Activated CD8-positive, alpha-beta memory T cell treated with anti-CD3 and anti-CD28 coated beads for 4 hours (primary cell): ENCODE measurements around the gene ZNF143.
"Not testable (repeated sequence)": the region's sequence is repeated elsewhere in the genome, so short reads cannot be mapped to it uniquely, and the experiment has no call there.

Source experiments
- DNase-seq, 2 donors: peaks; one replicate each; pipeline ENCODE4 v3.0.0-alpha.2; 2020; ENCODE audit warnings: low read depth in 2 of 2

ZNF143 gene

DNA sequence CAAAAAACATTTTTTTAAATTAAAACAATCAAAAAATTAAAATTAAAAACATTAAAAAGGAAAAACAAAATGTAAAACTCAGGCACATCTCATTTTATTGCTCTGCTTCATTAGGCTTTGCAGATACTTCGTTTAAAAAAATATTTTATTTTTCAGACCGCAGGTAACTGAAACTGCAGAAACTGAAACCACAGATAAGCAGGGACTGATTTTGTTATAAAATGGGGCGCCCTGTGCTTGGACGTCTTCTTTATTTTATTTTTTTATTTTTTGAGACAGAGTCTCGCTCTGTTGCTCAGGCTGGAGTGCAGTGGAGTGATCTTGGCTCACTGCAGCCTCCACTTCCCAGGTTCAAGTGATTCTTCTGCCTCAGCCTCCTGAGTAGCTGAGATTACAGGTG, 88.4 kb downstream of the ZNF143 start:
- not testable (repeated sequence) for DNase-seq

DNA sequence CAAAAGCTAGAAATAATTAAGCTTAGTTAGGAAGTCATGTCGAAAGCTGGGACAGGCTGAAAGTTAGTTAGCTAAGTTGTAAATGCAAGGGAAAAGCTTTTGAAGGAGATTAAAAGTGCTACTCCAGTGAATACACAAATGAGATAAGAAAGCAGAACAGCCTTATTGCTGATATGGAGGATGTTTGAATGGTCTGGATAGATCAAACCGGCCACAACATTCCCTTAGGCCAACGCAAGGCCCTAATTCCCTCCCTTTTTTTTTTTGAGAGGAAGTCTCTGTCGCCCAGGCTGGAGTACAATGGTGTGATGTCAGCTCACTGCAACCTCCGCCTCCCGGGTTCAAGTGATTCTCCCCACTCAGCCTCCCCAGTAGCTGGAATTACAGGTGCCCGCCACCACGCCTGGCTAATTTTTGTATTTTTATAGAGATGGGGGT, 89.4 kb downstream of the ZNF143 start:
- no peak for DNase-seq

DNA sequence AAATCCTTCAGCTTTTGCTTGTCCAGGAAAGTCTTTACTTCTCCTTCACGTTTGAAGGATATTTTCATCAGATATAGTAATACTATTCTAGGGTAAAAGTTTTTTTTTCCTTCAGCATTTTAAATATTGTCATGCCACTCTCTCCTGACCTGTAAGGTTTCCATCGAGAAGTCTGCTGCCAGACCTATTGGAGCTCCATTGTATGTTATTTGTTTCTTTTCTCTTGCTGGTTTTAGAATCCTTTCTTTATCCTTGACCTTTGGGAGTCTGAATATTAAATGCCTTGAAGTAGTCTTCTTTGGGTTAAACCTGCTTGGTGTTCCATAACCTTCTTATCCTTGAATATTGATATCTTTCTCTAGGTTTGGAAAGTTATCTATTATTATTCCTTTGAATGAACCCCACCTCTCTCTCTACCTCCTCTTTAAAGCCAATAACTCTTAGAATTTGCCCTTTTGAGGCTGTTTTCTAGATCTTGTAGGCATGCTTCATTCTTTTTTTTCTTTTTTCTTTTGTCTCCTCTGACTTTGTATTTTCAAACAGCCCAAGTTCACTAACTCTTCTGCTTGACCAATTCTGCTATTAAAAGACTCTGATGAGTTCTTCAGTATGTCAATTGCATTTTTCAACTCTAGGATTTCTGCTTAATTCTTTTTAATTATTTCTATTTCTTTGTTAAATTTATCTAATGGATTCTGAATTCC, 100.6 kb downstream of the ZNF143 start:
- no peak for DNase-seq

DNA sequence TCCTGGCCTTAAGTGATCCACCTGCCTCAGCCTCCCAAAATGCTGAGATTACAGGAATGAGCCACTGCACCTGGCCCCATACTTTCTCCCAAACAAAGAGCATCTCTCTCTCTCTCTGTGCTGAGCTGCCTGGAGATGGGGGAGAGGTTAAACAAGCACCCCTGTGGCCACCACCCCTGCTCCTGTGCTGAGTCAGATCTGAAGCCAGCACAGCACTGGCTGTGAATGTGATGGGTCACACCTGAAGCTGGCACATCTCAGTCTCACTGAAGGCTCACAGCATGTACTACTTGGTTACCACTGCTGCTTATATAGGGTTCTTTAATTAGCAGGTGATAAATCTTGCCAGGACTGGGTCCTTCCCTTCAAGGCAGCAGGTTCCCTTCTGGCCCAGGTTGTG, 101.9 kb downstream of the ZNF143 start:
- DNase-seq: no peak

DNA sequence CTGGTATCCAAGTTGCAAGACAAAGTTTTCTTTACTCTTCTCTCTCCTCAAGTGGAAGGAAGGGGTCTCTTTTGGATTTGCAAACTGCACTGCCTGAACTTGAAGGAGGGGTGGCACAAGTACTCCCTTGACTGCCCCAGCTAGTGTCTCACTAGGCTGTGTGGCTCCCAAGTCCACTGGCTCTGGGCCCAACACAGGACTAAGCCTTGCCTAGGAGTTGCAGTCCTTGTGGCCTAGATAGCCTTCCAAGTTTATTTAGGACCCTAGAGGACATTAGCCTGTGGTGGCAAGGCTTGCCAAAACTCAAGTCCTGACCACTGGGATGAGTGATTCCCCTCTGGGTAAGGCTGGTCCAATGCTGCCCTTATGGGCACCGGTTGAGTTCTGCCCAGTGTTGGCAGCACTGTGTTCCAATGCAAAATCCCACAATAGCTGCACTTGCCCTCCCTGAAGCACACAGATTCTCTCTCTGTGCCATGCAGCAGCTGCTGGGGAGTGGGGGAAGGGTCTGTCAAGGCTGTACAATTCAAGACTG, 102.5 kb downstream of the ZNF143 start:
- no peak for DNase-seq

DNA sequence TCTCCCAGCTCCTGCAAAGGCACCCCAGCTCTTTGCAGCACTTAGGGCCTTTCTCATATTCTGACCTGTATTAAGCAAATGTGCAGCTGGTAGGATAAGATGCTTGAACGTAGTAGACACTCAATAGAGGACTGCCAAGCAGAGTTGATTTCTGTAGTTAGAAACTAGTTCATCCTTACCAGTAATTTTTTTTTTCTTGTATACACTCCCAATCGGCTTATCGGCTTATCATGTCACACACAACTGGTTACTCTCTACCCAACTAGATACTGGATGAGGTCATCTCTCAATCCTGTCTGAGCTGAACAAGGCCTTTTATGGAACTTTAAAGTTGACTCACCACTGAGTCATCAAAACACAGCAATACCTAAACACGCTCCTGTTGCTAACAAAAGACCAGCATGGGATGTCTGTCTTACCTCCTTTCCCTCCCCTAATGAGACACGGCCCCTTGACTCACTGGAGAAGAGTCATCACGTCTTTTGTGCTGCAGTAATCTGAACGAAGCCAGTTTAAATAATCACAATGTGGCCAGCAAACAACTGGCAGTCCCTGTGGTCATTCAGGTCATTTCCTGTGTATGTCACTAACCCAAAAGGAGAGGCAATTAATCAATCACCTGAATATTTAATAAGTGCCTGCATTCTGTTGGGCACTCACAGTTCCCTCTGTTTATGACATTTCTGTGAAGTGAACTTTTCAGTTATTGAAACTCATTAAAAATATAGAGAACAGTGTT, 105.2 kb downstream of the ZNF143 start:
- DNase-seq: peak in 1 of 2 donors; percentile 28

DNA sequence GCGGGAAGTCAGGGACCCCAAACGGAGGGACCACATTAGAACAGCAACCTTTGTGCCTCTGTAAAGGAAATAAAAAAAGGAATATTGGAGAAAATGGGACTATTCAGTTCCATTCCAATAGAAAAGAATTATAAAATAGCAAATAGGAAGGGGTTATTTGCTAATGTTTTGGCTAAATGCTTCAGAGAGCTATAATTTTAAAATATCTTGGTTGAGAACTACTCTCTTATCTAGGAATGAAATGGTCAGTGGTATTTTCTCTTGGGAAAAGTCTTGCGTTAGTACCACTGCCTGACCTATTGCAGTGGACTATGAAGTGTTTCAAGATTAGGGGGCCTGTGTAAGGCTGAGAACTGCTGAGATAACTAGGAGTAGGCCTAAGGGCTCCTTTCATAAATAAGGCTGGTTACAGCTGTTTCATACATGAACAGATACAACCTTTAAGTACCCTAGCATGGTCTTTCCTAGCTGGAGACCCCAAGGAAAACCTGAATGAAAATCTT, 105.8 kb downstream of the ZNF143 start:
- DNase-seq: no peak

DNA sequence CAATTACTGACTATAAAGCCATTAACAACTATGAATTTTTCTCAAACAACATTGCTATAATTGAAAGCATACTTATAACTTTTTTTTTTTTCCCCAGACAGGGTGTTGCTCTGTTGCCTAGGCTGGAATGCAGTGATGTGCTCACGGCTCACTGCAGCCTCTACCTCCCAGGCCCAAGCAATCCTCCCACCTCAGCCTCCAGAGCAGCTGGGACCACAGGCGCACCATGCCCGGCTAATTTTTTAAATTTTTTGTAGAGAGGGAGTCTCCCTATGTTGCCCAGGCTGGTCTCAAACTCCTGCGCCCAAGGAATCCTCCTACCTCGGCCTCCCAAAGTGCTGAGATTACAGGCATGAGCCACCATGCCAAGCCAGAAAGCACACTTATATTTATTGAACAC, 106.6 kb downstream of the ZNF143 start:
- DNase-seq: no peak

DNA sequence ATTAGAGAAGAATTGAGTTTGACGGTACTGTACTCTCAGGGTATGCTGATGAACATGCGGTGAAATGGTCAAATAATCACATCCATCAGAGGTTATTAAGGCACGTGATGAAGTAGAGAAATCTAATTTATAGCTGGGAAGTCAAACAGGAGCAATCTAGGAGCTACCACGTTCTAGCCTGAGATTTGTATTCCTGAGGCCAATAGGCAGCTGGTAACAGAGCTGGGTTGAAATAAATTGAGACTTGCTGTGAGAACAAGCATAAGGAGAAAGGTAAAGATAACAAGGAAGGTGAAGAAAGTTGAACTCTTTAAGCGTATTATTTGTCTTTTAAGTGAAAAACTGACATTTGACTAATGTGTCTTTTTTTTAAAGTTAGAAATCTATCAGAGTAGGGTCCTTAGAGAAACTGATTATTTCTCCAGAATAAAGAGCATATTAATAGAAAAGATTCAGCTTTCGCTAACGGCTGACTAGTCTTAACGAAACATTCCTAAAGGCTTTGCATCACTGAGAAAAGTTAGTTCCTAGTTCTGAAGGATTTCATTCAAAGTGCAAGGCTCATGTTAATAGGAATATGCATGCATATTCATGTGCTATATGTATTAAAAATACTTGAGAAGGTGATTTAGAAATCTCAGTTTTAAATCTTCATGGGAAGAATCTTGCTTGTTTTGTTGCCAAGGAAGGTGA, 107.5 kb downstream of the ZNF143 start:
- DNase-seq: no peak

DNA sequence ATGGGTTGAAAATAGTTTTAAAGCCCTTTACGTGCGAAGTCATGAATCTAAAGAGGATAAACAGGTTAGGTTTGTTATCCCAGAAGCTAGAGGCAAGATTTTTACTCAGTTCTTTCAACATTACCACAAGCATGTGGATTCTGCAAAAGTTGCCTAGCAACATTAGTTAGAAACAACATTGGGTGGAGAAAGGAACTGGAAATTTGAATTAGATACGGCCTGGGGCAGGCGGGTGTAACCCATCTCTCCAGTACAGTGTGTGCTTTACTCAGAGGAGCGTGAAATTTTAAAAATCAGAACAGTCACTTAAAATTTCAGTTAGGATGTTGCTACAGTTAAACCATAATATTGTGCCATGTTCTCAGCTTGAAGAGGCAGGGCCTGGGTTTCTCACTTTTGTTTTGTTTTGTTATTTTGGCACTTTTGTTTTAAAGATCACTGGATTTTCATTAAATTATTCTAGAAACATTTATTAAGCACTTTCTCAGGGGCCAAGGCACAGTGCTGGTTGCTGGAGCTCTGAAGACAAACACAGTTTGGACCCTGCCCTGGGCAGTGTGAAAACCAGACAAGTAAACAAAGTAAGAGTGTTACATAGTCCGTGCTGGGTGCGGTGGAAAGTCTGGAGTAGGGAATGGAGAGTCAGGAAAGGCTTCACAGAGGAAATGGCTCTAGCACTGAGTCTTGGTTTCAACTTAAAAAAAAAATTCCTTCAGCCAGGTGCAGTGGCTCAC, 108.2 kb downstream of the ZNF143 start:
- DNase-seq: no peak

DNA sequence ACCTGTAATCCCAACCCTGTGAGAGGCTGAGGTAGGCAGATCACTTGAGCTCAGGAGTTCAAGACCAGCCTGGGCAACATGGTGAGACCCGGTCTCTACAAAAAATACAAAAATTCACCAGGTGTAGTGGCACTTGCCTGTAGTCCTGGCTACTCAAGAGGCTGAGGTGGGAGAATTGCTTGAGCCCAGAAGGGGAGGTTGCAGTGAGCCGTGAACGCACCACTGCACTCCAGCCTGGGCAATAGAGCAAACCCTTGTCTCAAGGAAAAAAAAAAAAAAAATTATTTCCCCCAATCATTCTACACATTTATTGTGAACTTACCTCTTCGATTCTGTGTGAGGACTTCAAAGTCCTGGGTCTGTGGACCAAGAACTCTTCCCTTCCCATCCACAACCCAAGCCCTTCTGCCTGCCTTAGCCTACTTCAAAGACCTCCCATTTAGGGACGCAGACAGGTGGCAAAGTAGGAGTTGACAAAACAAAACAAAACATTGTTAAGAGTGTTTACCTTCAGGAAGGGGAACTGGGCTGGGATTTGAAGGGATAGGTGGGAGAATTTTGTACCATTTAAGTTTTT, 108.9 kb downstream of the ZNF143 start:
- no peak for DNase-seq

DNA sequence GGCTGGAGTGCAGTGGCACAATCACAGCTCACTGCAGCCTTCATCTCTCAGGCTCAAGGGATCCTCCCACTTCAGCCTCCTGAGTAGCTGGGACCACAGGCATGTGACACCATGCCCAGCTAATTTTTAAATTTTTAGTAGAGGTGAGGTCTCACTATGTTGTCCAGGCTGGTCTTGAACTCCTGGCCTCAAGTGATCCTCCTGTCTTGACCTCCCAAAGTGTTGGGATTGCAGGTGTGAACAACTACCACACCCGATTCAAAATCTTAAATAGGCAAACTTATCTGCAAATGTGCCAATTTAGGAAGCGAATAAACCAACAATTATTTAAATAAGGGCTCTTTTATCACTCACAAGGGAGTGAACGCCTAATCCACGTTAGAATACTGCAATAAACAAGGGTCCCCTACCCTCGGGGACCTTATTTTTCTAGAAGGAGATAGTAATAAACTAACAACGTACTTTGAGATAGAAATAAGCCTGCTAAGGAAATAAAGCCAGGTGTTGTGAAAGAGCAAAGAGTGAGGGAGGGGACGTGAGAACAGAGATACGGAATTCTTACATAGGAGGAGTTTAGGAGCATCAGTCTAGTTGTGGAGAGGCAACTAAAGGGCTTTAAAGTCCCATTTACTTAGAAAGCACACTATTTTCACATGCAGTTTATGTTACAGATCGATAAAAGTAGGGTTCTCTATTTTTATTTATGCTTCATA, 109.7 kb downstream of the ZNF143 start:
- no peak for DNase-seq

DNA sequence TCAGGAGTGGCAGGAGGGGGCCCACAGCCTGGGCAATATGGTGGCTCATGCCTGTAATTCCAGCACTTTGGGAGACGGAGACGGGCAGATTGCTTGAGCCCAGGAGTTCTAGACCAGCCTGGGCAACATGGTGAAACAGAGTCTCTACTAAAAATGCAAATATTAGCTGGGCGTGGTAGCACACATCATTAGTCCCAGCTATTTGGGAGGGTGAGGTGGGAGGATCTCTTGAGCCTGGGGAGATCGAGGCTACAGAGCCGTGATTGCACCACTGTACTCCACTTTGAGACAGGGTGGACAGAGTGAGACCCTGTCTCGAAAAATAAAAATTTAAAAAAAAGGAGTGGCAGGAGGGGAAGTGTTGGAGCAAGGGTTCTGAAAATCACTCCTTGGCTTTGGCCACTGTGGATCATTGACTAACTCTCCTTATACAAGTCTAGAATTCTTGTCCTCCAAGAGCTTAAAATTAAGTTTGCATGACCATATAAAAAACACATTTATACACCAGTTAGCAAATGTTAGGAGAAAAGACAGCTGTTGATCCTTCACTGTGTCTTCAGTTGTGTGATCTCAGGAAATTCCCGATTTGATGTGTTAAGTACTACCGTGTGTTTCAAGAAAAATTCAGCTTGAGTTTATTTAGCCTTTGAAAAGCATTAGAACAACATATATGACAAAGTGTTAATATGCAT, 110.4 kb downstream of the ZNF143 start:
- no peak for DNase-seq

DNA sequence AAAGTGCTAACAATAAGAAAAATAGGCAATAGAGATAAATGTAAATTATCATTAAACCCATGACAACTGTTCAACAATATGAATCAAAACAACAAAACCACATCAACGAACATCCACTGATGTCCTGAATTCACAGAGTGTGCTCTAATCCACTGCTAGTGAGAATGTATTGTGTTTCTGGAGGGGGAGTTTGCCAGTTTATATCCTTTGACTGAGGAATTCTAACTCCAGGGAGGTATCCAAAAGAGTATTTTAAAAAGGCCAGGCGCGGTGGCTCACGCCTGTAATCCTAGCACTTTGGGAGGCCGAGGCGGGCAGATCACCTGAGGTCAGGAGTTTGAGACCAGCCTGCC, 110.9 kb downstream of the ZNF143 start:
- no peak for DNase-seq

DNA sequence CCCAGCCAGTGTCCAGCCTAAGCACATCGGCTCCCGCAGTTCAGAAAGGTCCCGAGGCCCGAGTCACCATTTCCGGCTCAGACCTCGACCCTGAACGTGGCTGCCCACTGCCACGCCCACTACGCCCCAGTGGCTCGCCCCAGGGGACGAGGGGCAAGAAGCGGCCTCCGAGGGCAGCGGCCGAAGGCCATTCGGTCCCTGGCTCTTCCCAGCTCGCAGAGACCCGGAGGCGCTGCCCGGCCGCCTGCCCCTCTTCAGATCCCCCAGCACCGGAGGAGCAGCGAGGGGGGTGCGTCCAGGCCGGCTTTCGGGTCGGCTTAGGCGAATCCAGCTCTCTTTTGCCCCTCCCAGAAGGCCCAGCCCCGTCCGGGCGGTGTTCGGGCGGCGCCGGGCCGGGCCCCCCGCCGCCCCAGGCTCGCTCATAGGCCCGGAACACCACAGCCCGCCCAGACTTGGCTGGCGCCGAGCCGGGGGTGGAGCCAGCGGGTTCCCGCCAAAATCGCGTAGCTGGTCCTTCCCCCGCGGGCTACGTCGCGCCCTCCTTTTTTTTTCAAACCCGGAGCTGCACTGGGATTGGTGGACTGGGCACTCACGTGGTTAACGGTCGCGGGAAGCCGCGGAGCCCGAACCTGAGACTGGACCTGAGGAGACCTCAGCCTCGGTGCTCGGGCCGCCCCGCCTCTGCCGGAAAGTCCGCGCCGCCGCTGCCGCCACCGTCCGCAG, 112.4 kb downstream of the ZNF143 start, which contains the start of gene WEE1:
Gene WEE1, plus strand, starts transcription at position 619 of the 723 bp plus-strand sequence. CDS start 264 bp downstream, outside the sequence.
- DNase-seq: peak; percentile 91 to 93

DNA sequence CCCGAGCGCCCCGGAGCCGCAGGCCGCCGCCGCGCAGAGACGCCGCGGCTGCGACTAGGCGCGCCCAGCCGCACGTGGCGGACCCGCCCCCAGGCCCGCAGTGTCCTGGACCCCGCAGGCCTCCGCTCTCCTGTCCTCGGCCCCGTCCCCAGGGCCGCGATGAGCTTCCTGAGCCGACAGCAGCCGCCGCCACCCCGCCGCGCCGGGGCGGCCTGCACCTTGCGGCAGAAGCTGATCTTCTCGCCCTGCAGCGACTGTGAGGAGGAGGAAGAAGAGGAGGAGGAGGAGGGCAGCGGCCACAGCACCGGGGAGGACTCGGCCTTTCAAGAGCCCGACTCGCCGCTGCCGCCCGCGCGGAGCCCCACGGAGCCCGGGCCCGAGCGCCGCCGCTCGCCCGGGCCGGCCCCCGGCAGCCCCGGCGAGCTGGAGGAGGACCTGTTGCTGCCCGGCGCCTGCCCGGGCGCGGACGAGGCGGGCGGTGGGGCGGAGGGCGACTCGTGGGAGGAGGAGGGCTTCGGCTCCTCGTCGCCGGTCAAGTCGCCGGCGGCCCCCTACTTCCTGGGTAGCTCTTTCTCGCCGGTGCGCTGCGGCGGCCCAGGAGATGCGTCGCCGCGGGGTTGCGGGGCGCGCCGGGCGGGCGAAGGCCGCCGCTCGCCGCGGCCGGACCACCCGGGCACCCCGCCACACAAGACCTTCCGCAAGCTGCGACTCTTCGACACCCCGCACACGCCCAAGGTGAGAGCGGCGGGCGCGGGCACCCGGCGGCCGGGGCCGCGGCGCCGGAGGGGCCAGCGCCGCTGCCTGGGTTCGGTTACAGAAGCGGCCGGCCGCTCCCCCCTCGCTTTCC, 113.2 kb downstream of the ZNF143 start:
- no peak for DNase-seq

DNA sequence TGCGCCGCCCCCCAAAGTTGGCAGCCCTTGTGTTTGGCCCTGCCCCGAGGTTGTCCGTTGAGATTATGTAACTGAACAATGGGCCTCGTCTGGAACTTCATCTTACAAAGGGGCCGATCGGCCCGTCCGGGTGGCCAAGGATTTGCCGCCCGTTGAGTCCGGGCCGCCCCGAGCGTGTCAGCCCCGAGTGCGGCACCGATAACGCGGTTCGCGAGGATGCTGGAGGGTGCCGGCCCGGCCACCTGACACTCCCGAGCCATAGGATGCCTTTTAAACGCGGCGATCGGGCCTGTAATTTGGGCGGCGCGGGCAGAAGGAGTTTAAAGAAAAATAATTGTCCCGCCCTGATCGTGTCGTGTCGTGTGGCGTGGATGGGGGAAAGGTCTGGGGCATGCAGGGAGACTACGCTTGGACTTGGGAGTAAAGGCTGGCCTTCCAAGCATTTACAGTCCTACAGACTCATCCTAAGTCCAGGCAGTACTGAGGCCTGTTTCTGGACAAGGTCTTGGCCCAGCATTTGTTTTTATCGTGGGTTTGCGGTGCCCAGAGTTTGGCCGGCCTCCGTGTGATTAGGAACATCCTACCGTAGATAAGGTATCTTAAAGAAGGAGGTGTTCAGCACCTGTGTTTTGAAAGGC, 113.9 kb downstream of the ZNF143 start:
- DNase-seq: no peak
